ENCODE data around the gene GPR35.

Gene GPR35

GRCh38 chr2:240626531-240627300 lies 1.4 kb downstream of the GPR35 start:
- DNase-seq = no peak

DNA sequence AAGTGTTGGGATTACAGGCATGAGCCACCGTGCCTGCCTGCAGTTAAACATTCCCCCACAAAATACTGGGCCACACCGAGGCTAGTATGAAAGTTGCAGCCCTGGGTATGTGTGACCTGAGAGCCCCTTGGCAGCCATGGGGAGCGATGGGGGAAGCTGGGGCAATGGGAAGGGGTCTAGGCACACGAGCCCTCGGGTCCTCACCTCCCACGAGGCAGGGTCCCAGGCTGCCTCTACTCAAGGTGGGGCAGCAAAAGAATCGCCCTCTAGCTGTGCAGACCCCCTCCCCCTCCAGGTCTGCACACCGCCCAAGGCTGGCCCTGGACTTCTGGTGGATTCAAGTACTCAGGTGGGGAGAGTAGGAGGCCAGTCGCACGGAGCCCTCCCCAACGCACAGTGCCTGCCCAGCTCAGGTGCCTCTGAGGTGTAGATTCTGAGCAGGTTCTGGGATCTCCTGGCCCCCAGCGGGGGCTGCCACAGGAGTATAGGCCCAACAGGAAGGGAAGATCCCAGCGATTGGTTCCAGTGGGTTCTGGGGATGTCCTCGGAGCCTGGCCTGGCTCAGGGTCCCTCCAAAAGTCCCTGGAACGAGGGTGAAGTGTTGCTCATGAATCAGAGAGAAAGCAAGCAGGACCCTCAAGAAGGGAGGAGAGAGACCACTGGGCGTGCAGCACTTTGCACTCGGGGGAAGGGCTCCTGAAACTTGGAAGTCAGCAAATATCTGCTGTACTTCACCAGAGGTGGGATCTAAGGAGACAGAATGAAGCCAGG lies 2.6 kb downstream of the GPR35 start:
- DNase-seq = no peak

DNA sequence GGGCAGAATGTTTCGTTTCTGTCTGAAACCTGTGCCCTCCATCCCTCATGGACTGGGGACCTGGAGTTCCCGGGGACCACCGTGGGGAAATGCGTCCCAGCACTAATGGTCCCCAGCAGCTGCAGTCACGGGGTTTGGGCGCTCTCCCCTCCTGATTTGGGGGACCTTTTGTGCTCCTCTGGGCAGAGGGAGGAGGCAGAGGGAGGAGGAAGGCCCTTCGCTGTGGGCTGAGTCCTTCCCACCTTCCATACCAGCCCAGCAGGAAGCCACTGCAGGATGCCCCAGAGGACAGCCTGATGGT lies 3.2 kb downstream of the GPR35 start:
- DNase-seq = no peak

- no peak for DNase-seq
These were observed 3.7 kb downstream of the GPR35 start for GRCh38 chr2:240628808-240629618.

GRCh38 chr2:240629619-240629967 lies 4.3 kb downstream of the GPR35 start:
- no peak for DNase-seq

DNA sequence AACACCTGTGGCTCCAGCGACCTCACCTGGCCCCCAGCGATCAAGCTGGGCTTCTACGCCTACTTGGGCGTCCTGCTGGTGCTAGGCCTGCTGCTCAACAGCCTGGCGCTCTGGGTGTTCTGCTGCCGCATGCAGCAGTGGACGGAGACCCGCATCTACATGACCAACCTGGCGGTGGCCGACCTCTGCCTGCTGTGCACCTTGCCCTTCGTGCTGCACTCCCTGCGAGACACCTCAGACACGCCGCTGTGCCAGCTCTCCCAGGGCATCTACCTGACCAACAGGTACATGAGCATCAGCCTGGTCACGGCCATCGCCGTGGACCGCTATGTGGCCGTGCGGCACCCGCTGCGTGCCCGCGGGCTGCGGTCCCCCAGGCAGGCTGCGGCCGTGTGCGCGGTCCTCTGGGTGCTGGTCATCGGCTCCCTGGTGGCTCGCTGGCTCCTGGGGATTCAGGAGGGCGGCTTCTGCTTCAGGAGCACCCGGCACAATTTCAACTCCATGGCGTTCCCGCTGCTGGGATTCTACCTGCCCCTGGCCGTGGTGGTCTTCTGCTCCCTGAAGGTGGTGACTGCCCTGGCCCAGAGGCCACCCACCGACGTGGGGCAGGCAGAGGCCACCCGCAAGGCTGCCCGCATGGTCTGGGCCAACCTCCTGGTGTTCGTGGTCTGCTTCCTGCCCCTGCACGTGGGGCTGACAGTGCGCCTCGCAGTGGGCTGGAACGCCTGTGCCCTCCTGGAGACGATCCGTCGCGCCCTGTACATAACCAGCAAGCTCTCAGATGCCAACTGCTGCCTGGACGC lies 4.9 kb downstream of the GPR35 start:
- DNase-seq = no peak

DNA sequence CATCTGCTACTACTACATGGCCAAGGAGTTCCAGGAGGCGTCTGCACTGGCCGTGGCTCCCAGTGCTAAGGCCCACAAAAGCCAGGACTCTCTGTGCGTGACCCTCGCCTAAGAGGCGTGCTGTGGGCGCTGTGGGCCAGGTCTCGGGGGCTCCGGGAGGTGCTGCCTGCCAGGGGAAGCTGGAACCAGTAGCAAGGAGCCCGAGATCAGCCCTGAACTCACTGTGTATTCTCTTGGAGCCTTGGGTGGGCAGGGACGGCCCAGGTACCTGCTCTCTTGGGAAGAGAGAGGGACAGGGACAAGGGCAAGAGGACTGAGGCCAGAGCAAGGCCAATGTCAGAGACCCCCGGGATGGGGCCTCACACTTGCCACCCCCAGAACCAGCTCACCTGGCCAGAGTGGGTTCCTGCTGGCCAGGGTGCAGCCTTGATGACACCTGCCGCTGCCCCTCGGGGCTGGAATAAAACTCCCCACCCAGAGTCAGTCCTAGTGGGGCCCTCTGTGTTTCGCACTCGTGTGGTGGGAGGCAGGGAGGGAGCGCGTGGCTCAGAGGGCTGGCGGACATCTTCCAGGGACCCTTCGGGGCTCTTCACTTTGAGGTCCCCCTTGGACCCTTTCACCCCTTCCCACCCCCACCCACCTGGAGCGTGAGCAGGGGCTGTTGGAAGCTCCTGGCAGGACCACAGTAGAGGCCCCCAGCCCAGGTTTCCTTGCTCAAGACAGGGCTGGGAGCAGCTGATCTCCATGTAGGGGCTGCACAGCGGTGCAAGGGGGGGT lies 5.7 kb downstream of the GPR35 start:
- no peak for DNase-seq

DNA sequence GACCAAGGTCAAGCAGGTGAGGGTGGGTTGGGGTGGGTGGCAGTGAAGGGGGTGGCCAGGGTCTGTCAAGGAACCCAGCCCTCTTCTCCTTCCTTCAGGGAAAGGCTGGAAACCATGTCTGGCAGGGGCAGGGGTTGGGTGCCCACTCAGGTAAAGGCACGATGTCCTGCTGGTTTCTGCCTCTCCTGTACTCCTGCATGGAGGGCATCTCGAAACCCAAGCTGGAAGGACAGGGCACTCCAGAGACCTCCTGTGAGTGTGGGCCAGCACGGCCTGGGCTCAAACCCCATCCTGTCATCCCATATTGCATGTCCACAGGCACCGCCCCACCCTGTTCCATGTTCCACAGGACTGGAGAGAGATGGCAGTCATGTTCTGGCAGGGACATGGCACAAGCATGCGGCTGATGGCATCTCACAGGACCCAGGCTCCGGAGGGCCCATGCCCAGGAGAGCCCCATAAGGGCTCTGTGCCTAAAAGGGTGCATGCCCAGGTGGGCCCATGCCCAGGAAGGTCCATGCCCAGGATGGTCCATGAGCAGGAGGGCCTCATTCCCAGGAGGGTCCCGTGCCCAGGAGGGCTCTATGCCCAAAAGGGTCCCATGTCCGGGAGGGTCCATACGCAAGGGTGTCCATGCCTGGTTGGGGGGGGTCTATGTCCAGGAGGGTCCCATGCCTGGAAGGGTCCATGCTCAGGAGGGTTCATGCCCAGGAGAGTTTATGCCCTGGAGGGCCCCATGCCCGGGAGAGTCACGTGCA lies 6.4 kb downstream of the GPR35 start:
- no peak for DNase-seq

DNA sequence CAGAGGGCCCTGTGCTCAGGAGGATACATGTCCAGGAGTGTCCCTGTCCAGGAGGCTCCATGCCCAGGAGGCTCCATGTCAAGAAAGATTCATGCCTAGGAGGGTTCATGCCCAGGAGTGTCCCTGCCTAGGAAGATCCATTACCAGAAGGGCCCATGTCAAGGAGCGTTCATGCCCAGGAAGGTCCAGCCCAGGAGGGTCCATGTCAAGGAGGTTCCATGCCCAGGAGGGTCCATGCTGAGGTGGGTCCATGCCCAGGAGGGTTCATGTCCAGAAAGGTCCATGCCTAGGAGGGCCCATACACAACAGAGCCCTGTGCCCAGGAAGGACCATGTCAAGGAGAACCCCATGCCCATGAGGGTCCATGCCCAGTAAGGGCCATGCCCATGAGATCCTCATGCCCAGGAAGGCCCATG lies 7.0 kb downstream of the GPR35 start:
- no peak for DNase-seq

- DNase-seq = no peak
These were observed 10.1 kb downstream of the GPR35 start for GRCh38 chr2:240635121-240635997.

DNA sequence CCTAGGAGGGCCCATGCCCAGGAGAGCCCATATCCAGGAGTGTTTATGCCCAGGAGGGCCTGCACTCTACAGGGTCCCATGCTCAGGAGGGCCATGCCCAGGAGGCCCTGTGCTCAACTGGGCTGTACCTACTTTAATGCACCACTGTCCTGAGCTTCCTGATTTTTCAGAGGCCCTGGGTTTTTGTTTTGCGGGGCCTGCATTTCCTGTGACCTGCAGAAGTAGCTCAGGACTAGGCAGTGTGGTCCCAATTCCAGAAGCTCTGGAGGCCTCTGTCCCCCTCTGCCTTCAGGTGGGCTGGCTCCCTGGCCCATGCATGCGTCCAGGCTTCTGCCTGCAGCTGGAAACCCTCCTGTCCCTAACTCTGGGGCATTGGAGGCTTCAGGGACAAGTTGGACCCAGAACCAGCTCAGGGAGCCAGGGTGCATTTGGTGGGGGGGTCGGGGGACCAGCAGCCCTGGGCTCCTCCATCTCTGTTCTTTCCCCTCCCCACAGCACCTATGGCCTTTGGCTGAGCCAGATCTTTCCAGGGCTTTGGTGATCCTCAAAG lies 10.8 kb downstream of the GPR35 start:
- DNase-seq = no peak

DNA sequence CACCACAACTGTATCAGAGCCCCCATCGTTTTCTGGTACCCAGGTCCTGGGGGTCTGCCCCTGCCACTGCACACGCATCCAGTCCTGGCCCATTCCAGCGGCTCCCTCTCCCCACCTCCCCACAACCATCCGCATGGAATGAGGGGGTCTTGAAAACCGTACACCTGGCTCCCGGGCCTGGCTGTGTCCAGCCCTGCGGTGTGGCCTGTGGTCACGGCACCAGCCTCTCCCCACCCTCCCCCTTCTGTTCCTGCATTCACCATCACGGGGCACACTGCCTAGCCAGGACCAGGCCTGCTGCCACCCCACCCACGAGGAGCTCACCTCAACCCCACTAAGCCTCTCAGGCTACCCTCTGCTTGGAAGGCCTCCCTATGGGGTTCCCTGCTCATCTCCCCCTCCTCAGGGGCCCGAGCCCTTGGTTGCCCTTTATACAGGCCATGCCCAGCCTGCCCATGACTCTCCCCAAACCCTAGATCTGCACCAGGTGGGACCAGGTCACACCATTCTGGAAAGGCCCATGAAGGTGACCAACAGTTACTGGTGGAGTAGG lies 11.4 kb downstream of the GPR35 start:
- DNase-seq = no peak

DNA sequence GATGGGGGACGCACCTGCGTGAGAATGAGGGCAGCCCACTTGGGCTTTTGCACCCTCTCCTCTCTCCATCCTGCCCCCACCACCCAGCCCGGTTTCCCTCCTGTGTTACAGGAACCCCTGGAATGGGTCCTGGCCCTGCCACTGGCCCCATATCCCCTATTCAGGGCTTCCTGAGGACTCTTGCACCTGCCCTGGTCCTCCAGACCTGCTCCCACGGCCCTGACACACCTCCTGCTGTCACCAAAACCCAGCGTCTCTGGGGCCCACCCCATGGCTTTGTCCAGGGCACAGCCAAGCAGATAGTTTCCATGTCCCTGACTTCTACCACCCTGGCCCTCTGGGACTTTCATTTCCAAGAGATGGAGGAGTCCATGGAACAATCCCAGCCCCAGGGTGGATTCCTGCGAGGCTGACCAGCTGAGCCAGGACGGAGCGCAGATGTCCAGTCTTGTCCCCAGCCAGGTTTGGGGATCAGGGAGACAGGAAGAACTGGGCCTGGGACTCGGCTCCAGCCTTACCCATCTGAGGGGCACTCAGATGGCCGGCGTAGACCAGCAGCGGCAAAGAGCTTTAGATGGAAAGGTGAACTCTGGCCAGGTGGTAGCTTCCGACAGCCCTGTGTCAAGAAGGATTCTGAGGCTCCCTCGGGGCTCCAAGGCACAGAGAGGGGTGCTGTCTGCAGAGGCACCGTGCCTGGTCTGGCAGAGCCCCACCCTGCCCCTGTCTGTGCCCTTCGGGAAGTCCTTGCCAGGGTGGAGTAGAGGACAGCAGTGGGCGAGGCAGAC lies 12.0 kb downstream of the GPR35 start:
- DNase-seq = no peak

GRCh38 chr2:240637901-240638345 lies 12.6 kb downstream of the GPR35 start:
- no peak for DNase-seq

GRCh38 chr2:240638512-240639160 lies 13.4 kb downstream of the GPR35 start:
- DNase-seq = no peak

DNA sequence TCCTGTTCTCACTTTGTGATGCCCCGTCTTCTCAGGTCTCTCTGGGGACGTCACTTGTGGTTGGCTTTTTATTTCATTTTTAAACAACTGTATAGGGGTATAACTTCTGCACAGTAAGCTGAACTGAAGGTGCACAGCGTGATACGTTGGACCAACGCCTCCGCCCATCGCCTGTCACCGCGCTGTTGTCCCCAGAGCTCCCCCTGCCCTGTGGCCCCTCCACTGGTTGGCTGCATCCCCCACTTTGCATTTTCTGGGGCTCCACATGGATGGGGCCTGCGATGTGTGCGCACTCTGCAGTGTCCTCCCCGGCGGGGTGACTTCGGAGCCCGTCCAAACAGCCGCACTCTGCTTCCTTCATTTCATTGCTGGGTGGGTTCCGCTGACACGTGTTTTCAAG lies 14.3 kb downstream of the GPR35 start:
- no peak for DNase-seq

DNA sequence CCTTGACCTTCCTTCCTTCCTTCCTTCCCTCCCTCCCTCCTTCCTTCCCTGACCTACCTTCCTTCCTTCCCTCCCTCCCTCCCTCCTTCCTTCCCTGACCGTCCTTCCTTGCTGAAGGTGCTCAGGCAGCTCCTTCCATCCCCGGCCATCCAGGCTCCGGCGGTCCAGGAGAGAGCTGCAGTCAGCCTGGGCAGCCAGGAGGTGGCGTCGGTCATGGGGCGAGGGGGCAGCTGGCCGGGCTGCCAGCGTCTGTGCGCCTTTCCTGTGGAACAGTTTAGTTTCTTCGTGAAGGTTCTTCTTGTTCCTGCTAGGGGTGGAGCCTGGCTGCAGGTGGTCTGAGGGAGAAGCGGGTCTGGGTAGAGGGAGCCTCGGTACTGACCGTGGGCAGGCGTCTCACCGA lies 15.7 kb downstream of the GPR35 start:
- DNase-seq = no peak

All from NCI-H1048 (cell line).